HG02840 (cell line): Measurements from ENCODE around the gene SHROOM3.

Experiments used
- ATAC-seq: cut with Tn5 transposase; IDR thresholded peaks from one replicate; pipeline ENCODE4 v1.9.1; 2021; ENCODE audit warnings: mild to moderate bottlenecking, moderate library complexity, moderate number of reproducible peaks; ENCODE audit not compliant: unreplicated experiment, low FRiP score

Gene SHROOM3

DNA sequence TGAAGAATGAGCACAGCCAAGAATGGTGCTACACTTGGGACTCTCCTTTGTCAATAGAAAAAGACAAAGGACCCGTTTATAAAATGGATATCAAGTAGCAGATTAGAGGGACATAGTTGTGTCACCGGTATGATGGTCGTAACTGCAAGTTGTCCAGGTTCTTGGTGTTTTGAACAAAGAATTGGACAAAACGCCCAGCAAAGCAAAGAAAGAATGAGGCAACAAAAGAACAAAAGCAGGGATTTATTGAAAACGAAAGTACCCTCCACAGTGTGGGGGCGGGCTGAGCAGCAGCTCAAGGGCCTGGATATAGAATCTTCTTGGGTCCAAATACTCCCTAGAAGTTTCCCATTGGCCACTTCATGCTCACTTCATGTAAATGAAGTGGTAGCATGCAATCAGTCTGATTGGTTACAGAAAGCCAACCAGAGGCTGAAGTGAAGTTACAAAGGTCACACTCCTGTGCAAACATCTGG lies 54.7 kb downstream of the SHROOM3 start:
- no peak for ATAC-seq

DNA sequence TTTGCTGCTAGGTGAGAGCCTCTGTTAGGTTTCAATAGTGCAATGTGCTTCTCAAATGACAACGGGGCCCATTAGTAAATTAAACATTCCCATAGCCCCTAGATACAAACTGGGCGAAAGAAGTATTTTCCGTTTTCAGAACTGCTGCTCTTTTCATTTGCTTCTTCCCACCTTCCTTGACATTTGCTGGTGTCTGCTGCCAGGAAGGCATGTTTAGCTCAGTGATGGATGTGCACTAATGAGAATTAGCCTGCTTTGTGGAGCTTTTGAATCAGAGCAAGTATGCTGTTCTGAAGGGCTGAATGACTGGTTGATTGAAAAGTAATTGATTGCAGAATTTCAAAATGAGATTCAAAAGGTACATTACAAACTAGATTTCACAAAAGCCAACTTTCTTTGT lies 57.0 kb downstream of the SHROOM3 start:
- ATAC-seq, result no peak

DNA sequence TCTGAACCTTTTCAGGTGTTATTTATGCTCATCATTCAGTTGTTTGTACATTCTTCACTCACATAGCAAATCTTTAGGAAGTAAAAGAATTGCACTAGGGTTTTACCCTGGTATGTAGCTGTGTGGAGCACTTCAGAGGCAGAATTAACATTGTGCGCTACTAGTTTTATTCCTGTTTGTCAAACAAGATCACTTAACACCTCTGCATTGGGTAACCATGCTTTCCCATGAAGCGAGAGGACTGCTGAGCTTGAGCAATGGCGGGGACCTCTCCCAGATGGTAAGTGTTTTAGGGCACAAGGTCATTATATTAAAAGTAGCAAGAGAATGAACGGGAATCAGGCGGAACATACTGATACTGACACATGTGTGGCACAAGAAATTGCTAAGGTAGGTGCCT lies 59.2 kb downstream of the SHROOM3 start:
- ATAC-seq, result no peak

DNA sequence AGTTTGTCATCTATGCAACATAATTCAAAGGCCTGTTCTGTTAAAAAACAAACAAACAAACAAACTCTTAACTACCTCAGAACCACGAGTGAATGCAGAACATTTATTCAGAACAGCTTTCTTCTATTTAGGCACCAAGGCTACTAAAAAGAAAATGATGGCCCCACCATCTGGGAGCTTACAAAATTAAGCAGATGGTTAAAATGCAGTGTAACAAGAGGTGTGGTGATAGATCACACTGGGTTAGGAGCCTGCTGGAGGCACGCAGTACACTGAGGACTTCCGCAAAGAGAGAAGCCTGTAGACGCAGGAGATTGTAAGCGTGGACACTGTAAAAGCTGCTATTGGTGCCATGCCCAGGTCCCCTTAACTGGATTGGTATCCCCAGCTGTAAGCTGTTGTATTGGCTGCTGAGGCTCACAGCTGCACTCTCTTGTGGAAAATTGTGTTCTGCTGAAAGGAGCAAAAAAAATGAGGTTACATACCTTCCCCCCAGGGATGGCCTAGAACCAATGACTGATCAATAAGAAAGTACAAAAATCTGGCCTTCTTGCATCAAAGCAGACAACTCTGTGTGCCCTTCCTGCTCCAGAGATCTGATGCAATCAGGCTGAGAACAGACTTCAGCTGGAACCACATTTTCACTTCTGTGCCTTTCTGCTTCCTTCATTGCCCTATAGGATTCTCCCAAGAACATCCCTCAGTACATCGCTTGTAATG lies 60.0 kb downstream of the SHROOM3 start:
- ATAC-seq, result no peak

DNA sequence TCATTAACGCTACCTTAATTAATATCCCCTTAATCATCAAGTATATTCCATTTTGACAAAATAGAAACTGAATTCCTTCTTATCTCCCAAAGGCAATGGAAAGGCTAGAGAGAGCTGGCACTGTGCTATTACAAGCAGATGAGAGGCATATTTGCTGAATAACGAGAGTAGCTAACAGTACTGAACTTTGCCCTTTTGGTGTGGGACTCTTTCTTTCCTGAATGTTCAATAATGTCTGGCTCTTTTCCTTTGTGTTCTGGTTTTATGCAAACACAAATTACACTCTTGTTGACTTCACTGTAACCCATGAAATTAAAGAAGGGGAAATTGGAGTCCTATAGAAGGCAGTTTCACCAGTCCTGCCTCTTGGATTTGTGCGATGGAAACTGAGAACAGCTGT lies 63.5 kb downstream of the SHROOM3 start:
- ATAC-seq, result no peak

DNA sequence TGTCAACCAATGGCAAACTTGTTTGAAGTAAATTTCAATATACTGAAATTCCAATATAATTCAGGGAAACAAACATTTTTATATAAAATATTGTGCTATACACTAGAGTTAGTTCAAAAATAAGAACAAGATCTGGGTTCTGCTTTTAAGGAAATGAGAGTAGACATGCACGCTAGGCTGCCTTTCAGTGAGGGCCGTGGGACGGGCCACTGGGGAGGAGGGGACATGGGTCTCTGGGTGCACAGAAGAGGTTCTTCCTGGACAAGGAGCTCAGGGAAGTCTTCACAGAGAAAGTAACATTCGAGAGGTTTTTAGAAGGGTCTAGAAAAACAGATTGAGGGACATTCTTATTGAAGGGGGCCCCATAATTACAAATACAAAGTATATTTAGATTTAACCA lies 64.4 kb downstream of the SHROOM3 start:
- ATAC-seq, result peak; percentile 58

DNA sequence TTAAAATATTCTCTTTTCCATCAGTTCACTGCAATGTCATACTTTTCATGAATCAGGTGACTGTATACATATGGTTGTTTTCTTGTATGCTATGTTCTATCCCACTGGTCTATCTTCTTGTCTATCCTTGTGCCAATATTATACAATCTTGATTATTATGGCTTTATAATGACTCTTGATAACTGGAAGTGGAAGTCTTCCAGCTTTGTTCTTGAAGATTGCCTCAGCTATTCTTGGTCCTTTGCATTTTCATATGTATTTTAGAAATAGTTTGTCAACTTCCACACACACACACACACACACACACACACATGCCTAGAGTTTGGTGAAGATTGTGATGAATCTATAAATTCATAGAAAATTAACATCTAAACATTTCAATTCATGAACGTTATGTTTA lies 67.9 kb downstream of the SHROOM3 start:
- ATAC-seq, result no peak

DNA sequence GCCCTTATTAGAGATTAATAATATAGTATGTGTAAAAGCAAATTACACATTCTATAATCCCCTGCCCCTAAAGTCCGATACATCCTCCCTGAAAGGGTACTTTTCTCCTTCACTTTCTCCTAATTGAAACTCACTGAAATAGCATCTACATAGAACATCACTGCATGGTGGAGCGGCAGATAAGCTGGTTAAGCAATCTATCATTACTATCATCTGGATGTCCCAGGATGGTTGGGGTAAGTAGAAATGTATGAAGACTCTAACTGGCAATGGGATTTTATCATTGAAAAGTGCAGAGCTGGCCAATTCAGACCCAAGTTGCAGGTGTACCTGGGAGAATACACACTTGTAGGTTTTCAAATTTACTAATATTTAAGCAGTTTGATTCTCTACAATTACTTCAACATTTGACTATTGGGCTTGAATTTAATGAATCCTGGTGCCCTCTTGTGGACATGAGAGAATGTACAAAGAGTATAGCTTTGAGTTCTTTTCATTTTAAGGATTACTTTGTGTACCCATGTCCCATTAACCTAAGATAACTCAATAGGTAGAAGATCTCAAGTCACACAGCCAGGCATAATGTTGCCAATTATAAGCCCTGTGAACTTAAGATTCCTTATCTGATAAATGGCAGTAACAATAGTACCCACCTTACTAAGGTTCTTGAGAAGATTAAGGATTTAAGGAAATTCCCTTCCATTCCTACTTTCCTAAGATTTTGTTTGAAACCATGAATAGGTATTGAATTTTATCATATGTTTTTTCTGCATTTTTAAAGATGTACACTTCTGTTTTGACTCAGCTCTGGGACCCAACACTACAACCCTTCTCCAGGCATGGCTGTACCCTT lies 69.8 kb downstream of the SHROOM3 start:
- ATAC-seq, result no peak

DNA sequence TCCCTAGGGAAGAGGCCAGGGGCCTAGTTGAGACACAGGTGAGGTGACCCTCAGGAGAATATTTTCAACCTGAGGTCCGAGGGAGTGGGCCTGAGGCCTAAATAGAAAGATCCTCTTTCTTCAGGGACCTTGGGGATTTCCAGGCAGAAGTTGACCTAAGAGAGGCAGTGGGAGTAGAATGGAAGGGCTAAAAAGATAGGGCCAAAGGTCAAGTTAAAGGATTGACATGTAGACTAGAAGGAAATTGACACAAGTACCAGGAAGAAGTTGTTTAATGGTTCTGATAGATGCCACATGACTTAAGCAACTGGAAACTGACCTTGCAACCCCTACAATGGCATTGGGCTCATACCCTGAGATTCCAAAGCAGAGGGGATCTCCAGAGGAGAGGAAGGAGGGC lies 76.9 kb downstream of the SHROOM3 start:
- ATAC-seq, result no peak

DNA sequence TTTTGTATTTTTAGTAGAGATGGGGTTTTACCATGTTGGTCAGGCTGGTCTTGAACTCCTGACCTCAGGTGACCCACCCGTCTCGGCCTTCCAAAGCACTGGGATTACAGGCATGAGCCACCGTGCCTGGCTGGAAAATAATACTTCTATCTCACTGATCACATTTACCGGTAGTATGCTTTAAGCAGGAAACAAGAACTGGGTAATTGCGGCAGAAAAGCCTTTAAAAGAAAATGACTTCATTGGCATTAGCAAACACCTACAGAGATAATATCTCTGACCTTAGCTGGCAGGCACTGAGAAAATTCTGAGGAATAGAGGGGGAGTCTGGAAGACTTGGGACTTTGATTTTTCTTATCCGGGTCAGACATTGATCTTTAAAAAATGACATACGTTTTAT lies 78.5 kb downstream of the SHROOM3 start:
- no peak for ATAC-seq

DNA sequence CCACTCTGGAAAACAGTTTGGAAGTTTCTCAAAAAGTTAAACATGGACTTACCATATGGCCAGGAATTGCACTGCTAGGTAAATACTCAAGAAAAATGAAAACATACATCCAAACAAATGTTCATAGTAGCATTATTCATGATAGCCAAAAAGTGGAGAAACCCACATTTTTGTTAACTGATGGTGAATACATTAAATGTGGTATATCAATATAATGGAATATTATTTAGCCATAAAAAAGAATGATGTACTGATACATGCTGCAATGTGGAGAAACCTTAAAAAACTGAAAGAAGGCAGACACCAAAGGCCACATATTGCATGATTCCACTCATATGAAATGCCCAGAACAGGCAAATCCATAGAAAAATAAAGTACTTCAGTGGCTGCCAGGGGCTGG lies 79.1 kb downstream of the SHROOM3 start:
- no peak for ATAC-seq

DNA sequence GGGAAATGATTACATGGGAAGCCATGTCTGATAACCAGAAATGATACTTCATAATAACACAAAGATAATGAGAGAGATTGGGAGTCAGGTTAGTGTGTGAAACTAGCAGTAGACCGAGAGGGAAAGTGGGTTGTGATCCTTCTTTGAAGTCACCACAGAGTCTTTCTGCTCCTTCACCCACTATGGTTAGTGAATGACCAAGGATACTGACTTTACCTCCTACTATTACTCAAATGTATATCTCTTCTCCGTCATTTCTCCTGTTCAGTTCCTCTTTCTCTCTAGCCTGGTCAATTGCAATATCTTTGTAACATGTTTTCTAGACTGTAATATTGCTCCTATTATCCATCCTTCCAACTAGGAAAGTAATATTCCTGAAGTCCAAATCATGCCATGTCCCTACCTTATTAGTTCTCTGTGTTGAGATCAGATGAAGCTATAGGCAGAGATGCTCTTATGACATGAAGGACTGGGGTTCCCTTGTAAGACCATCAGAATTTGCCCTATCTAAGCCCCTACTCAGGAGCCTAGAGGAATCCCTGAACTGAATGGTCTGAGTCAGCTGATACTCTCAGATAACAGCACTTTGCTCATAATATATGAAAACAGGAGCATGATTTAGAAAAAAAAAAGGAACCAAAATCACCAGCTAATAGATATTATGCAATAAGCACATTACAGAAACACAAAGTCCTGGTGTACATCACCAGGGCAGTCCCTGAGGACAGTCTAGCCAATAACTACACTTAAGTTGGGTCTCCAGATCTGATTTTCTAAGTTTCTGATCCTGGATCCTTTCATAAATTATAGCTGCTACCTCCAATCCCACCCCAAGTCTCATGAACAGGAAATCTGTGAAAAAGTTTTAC lies 81.2 kb downstream of the SHROOM3 start:
- ATAC-seq, result no peak

DNA sequence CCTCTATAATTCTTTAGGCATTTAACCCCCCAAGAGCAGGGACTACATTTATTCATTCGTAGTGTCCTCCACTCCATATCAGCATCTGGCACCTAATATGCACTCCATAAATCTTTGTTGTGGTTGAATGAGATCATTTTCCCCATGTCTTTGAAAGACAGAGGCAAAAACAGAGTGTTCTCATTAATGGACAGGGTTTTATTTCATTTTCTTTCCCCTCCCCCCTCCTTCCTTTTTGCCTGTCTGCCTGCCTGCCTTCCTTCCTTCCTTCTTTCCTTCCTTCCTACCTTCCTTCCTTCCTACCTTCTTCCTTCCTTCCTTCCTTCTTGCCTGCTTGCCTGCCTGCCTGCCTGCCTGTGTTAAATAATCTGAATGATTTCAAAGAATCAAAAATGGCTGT lies 83.2 kb downstream of the SHROOM3 start:
- ATAC-seq, result no peak

DNA sequence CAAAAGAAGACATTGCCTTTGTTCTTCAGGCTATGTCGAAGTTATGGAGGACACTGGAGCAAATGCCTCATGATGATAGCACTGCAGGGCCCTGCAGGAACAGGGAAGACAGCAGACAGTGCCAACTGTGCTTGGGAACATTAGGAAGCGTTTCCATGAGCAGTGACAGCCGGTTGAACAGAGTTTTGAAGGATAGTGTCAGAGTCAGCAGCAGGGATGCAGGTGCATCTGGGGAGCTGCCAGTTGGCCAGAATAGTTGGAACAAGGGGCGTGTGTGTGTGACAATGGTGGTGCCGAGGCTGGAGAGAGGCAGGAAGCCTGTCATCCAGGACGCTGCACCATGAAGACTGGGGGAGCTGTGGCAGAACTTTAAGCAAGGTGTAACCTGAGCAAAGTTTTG lies 88.6 kb downstream of the SHROOM3 start:
- ATAC-seq, result no peak

DNA sequence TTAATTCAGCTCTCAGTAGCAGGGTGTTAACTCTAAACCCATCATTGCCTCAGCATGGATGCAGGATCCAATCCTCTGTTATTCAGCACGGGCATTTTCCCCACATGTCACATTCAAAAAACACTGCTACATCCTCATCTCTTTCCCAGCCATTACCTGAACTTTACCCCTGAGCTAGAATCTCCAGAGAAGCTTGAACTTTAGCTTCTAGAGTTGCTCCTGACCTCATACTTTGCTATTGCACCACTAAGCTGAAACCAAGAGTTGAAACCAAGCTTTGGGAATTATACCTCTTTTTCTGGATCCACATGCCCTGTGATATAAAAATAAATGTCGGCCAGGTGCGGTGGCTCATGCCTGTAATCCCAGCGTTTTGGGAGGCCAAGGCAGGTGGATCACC lies 90.7 kb downstream of the SHROOM3 start:
- ATAC-seq, result no peak

DNA sequence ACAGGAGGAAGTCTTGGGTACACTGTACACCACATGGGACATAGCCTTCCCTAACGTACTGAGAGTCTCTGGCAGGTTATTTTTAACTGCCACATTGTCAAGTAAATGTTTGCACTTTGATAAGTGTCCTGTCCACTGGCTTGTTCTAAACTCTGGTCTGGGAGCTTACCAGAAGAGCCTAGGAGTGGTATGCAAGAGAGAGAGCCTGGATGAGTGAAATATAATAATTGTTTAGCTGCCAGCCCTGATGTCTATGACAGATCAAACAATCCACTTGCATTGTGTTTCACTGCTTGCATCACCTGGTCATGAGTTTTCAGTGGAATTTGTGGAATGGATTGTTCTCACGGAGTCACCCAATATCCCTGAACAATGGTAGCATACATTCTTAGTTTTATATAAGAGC lies 91.6 kb downstream of the SHROOM3 start:
- no peak for ATAC-seq

DNA sequence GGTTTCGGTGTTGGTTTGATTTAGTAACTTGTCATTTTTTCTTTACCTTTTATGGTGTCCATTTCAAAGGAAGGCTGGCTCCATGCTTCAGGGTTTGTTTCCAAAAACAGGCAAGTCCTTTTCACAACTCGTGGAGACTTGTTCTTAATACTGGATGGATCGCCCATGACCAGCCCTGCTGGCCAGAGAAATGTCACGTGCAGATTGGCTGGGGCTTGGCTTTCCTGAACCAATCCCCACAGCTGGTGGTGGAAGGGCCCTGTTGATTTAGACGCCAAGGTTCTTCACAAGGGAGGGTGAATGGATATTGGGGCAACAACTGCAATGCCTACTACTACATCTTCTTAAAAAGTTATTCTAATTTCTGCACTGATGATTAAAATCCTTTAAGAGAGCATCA lies 92.6 kb downstream of the SHROOM3 start:
- no peak for ATAC-seq

DNA sequence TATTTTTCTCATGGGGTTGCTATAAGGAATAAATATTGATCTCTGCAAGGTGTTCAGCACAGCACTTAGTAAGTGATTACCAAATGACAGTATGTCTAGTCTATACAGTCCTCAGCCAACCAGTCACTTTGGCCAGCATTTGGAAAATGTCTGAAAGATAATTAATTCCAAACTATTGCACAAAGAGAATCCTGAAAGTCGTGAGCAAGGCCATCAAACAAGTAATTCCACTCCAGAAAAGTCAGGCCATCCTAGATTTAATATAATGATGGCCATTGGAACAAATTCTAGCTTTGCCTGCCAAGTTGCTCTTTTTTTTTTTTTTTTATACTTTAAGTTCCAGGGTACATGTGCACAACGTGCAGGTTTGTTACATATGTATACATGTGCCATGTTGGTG lies 96.6 kb downstream of the SHROOM3 start:
- ATAC-seq, result no peak

DNA sequence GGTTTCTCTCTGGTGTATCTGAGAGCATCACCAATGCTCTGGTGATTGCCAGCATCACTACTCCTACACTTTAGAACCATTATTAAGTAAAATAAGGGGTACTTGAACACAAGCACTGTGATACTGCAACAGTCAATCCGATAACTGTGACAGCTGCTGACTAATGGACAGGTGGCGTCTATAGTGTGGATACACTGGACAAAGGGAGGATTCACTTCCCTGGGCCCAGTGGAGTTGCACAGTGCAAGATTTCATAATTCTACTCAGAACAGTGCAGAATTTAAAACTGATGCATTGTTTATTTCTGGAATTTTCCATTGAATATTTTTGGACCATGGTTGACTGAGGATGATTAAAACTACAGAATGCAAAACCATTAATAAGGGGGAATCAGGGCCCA lies 97.8 kb downstream of the SHROOM3 start:
- ATAC-seq, result no peak

DNA sequence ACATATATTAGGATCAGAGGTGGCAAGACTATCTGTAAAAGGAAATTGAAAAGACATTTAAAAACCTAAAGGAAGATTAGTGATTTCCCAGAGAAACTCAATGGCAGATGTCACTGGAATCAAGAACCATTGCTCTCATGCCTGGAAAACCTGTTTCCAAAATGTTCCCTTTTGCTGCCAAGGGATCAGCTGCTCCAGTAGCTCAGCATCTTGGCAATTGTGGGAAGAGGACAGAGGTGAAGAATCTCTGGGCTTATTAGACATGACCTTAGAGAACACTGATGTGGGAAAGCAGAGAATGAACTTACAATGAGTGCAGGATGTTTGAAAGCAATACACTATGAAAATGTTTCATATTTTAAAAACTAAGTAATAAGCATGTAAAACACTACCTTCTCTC lies 98.3 kb downstream of the SHROOM3 start:
- ATAC-seq, result no peak
